Gastroesophageal sphincter (tissue), 3 donors: ENCODE measurements around the gene GLRA2.

Experiments
- EP300 ChIP-seq: sonication (generic); formaldehyde crosslinking; IDR thresholded peaks from one replicate; pipeline ENCODE4 v1.6.1; 2017; ENCODE audit warnings: antibody characterized with exemption, mild to moderate bottlenecking
- POLR2A ChIP-seq, 2 donors: fragments of 450-650 bp; IDR thresholded peaks; one replicate each; pipeline ENCODE4 v1.6.1; 2017; ENCODE audit warnings: antibody characterized with exemption in 2 of 2, mild to moderate bottlenecking in 2 of 2, moderate library complexity in 1 of 2
- TF ChIP-seq, protein P1 (sequence below), 4 experiments: fragments of 200-600 bp in 2 of 4; fragments of 450-650 bp in 2 of 4; sonication (generic) in 1 of 4; IDR thresholded peaks; one replicate each; pipeline ENCODE4 v1.5.1; 2017 to 2019; ENCODE audit warnings: antibody characterized with exemption in 4 of 4, mild to moderate bottlenecking in 2 of 4, moderate library complexity in 2 of 4

DNA sequence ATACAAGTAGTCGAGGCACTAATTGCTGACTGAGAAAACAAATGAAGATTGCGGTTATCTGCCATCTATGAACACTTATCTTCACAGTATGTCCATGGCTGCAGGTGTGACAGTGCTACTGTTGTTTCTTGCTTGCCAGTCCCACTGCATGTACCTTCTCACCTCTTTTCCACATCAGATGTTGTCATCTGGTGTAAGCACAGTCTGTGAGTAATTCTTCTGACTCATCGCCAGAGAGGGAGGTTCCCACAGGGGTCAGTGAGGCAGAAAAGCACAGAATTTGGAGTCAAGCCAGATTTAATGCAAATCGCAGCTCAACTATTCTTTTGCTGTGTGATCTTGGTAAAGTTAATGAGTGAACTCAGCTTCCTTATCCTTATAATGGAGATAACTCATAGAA lies 144.4 kb downstream of the GLRA2 start:
- TF ChIP-seq, protein P1, sequence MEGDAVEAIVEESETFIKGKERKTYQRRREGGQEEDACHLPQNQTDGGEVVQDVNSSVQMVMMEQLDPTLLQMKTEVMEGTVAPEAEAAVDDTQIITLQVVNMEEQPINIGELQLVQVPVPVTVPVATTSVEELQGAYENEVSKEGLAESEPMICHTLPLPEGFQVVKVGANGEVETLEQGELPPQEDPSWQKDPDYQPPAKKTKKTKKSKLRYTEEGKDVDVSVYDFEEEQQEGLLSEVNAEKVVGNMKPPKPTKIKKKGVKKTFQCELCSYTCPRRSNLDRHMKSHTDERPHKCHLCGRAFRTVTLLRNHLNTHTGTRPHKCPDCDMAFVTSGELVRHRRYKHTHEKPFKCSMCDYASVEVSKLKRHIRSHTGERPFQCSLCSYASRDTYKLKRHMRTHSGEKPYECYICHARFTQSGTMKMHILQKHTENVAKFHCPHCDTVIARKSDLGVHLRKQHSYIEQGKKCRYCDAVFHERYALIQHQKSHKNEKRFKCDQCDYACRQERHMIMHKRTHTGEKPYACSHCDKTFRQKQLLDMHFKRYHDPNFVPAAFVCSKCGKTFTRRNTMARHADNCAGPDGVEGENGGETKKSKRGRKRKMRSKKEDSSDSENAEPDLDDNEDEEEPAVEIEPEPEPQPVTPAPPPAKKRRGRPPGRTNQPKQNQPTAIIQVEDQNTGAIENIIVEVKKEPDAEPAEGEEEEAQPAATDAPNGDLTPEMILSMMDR (IDR thresholded peaks at IDR 0.05) = no peak
- TF ChIP-seq POLR2A (IDR thresholded peaks at IDR 0.05) (no peak), EP300 (no peak)
